Raji (cell line): ENCODE measurements around the gene SLC16A10.

Experiments used
- POLR2A ChIP-seq: IDR thresholded peaks from 2 replicates; pipeline ENCODE4 v1.6.1; 2011; ENCODE audit warnings: low read depth, low read length, control low read depth; ENCODE audit not compliant: insufficient read depth

SLC16A10 gene

GRCh38 chr6:111199935-111200334 is 112.6 kb downstream of the SLC16A10 start:
- TF ChIP-seq POLR2A, result no peak

- TF ChIP-seq POLR2A, result no peak
Measured at GRCh38 chr6:111200350-111201243, 113.3 kb downstream of the SLC16A10 start.

GRCh38 chr6:111201244-111201554 is 113.9 kb downstream of the SLC16A10 start:
- no peak for TF ChIP-seq POLR2A

GRCh38 chr6:111201764-111202163 is 114.5 kb downstream of the SLC16A10 start:
- TF ChIP-seq POLR2A, result no peak

- no peak for TF ChIP-seq POLR2A
Measured at GRCh38 chr6:111204305-111204704, 117.0 kb downstream of the SLC16A10 start.

GRCh38 chr6:111204881-111205280 is 117.6 kb downstream of the SLC16A10 start:
- TF ChIP-seq POLR2A, result no peak

GRCh38 chr6:111205502-111205901 is 118.2 kb downstream of the SLC16A10 start:
- TF ChIP-seq POLR2A, result no peak

- no peak for TF ChIP-seq POLR2A
Measured at GRCh38 chr6:111207141-111207858, 120.0 kb downstream of the SLC16A10 start.

GRCh38 chr6:111208933-111209332 is 121.6 kb downstream of the SLC16A10 start:
- TF ChIP-seq POLR2A, result no peak

GRCh38 chr6:111210194-111210728 is 123.0 kb downstream of the SLC16A10 start:
- no peak for TF ChIP-seq POLR2A

GRCh38 chr6:111211411-111212030 is 124.2 kb downstream of the SLC16A10 start:
- no peak for TF ChIP-seq POLR2A

GRCh38 chr6:111212625-111213024 is 125.3 kb downstream of the SLC16A10 start:
- no peak for TF ChIP-seq POLR2A

- TF ChIP-seq POLR2A, result no peak
Measured at GRCh38 chr6:111215131-111215530, 127.8 kb downstream of the SLC16A10 start.

GRCh38 chr6:111219785-111220184 is 132.5 kb downstream of the SLC16A10 start:
- TF ChIP-seq POLR2A, result no peak

- no peak for TF ChIP-seq POLR2A
Measured at GRCh38 chr6:111220383-111221031, 133.2 kb downstream of the SLC16A10 start.
